NT2/D1 (cell line): ENCODE results near the gene SEMG1.

Source experiments
- DNase-seq: peaks from one replicate; pipeline ENCODE4 v3.0.0-alpha.2; 2011; ENCODE audit warnings: low read depth, low spot score
- H3K27me3 ChIP-seq: 2 replicates; pipeline ENCODE4 v1.6.0; 2011; ENCODE audit warnings: mild to moderate bottlenecking; ENCODE audit not compliant: insufficient read length, insufficient read depth
- H3K36me3 ChIP-seq: 2 replicates; pipeline ENCODE4 v1.6.1; 2011; ENCODE audit warnings: mild to moderate bottlenecking, low read length, mixed read lengths; ENCODE audit not compliant: insufficient read depth, insufficient read length
- H3K4me1 ChIP-seq: 2 replicates; pipeline ENCODE4 v1.5.1; 2011; ENCODE audit not compliant: insufficient read depth, insufficient read length
- H3K4me3 ChIP-seq: 2 replicates; pipeline ENCODE4 v1.5.1; 2011; ENCODE audit warnings: low read depth; ENCODE audit not compliant: insufficient read length
- H3K9ac ChIP-seq: 2 replicates; pipeline ENCODE4 v1.6.0; 2011; ENCODE audit warnings: low read depth; ENCODE audit not compliant: insufficient read length
- H3K9me3 ChIP-seq: 2 replicates; pipeline ENCODE4 v1.5.1; 2011; ENCODE audit warnings: mild to moderate bottlenecking, low read length; ENCODE audit not compliant: insufficient read depth
- SUZ12 ChIP-seq: IDR thresholded peaks from 2 replicates; pipeline ENCODE4 v1.6.1; 2011; ENCODE audit not compliant: insufficient read length, insufficient read depth; ENCODE audit errors: extremely low read depth
- YY1 ChIP-seq: IDR thresholded peaks from 2 replicates; pipeline ENCODE4 v1.6.1; 2011; ENCODE audit not compliant: insufficient read length, insufficient read depth
- ZNF274 ChIP-seq: IDR thresholded peaks from 2 replicates; pipeline ENCODE4 v1.6.1; 2011; ENCODE audit warnings: mild to moderate bottlenecking, low read depth, low read length

SEMG1 gene

GRCh38 chr20:45191926-45192325, 14.9 kb upstream of the SEMG1 start:
- no peak for DNase-seq
- Histone ChIP-seq H3K4me1 (no peaks in the 10 kb centered on the region), H3K9ac (no peak overlapping the region), H3K27me3 (no peaks in the 10 kb centered on the region), H3K4me3 (no peak overlapping the region), H3K9me3 (no peaks in the 10 kb centered on the region), H3K36me3 (no peaks in the 10 kb centered on the region)
- TF ChIP-seq ZNF274 (no peak), YY1 (no peak)

DNA sequence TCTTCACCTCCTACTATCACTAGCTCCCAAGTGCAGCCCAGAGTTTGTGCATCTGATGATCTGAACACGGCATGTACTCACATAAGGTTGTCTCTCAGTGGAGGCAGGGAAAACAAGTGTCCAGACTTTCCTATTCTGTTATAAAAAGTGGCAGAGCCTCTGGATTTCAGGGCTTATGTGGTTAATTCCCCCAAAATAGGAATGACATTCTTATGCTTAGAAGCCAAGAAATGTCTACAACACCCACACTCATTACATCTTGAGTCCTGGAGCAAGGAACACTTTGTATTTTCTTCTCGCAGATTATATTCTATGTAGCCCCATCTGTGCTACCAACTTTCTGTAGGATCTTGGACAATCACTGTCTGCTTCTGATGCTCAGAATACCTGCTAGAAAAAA, 13.5 kb upstream of the SEMG1 start:
- Histone ChIP-seq H3K36me3 (no peaks in the 10 kb centered on the region), H3K4me1 (no peaks in the 10 kb centered on the region), H3K9ac (no peak overlapping the region), H3K27me3 (no peaks in the 10 kb centered on the region), H3K4me3 (no peak overlapping the region), H3K9me3 (no peaks in the 10 kb centered on the region)
- no peak for DNase-seq
- TF ChIP-seq YY1 (no peak), SUZ12 (no peak)

GRCh38 chr20:45209924-45210323, 3.1 kb downstream of the SEMG1 start:
- Histone ChIP-seq H3K9me3 (peaks cover 3% of the 10 kb centered on the region; the same call in 1 of the 2 replicates), H3K4me3 (no peak overlapping the region), H3K4me1 (no peaks in the 10 kb centered on the region), H3K27me3 (no peaks in the 10 kb centered on the region), H3K36me3 (no peaks in the 10 kb centered on the region), H3K9ac (no peak overlapping the region)
- DNase-seq, result peak; percentile 28
- TF ChIP-seq ZNF274, result no peak
- TF ChIP-seq SUZ12, result no peak
- no peak for TF ChIP-seq YY1

GRCh38 chr20:45211569-45212474, 5.0 kb downstream of the SEMG1 start:
- H3K4me1 ChIP-seq, result no peaks in the 10 kb centered on the region
- DNase-seq, result no peak
- no peaks in the 10 kb centered on the region for H3K36me3 ChIP-seq
- H3K4me3 ChIP-seq, result no peak overlapping the region
- TF ChIP-seq ZNF274 (no peak), SUZ12 (no peak), YY1 (no peak)
- no peaks in the 10 kb centered on the region for H3K27me3 ChIP-seq
- no peaks in the 10 kb centered on the region; the same call in 1 of the 2 replicates for H3K9me3 ChIP-seq
- H3K9ac ChIP-seq, result no peak overlapping the region

DNA sequence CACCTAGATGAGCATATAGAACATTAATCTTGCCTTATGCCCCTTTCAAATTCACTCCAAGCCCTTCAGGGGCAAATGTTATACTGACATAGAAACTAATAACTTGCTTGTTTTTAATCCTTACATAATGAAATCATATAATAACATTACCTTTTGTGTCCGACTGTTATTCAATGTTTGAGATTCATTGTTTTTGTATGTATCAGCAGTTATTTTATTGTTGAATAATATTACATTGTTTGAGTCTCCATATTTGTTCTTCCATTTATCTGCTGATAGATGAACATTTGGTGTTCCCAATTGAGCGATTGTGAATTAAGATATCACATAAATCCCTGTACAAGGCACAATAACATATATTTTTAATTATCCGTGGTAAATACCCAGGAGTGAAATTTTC, 6.0 kb downstream of the SEMG1 start:
- Histone ChIP-seq H3K36me3 (no peaks in the 10 kb centered on the region), H3K4me3 (no peak overlapping the region), H3K9ac (no peak overlapping the region), H3K9me3 (no peaks in the 10 kb centered on the region; the same call in 1 of the 2 replicates), H3K27me3 (no peaks in the 10 kb centered on the region), H3K4me1 (no peaks in the 10 kb centered on the region)
- no peak for TF ChIP-seq ZNF274
- TF ChIP-seq SUZ12, result no peak
- no peak for TF ChIP-seq YY1
- no peak for DNase-seq

DNA sequence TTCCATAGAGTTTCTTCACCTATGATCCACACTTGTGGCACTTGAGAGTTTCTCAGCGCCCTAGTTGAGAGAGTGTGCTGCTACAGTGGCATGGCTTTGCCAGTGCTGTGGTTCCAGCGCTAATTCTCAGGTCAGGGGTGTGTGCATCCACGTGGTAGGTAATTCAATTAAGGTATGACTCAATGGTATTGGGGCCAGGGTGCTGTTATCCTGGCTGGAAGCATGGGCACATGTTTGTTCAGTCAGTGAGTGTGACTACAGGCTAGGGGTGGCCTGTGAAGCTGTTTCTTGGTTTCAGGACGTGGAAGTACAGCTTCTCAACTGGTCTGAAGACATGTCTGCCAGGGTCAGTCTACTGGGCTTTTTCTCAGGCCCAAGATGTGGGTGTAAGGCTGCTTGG, 11.3 kb downstream of the SEMG1 start:
- H3K36me3 ChIP-seq, result no peaks in the 10 kb centered on the region
- H3K4me1 ChIP-seq, result no peaks in the 10 kb centered on the region
- no peak overlapping the region for H3K4me3 ChIP-seq
- no peak for TF ChIP-seq SUZ12
- DNase-seq, result no peak
- H3K27me3 ChIP-seq, result no peaks in the 10 kb centered on the region
- H3K9ac ChIP-seq, result no peak overlapping the region
- H3K9me3 ChIP-seq, result no peaks in the 10 kb centered on the region

GRCh38 chr20:45218636-45219035, 11.8 kb downstream of the SEMG1 start:
- no peaks in the 10 kb centered on the region for H3K9me3 ChIP-seq
- TF ChIP-seq SUZ12, result no peak
- TF ChIP-seq YY1, result no peak
- TF ChIP-seq ZNF274, result no peak
- no peak overlapping the region for H3K4me3 ChIP-seq
- H3K9ac ChIP-seq, result no peak overlapping the region
- no peaks in the 10 kb centered on the region for H3K27me3 ChIP-seq
- H3K4me1 ChIP-seq, result no peaks in the 10 kb centered on the region
- H3K36me3 ChIP-seq, result no peaks in the 10 kb centered on the region
- DNase-seq, result no peak

GRCh38 chr20:45221076-45221475, 14.2 kb downstream of the SEMG1 start, which contains the start of gene SEMG2:
TSS of gene SEMG2 (plus strand) at chr20:45221373. CDS start at chr20:45221390, 17 bp downstream.
- Histone ChIP-seq H3K4me1 (no peaks in the 10 kb centered on the region), H3K27me3 (no peaks in the 10 kb centered on the region), H3K4me3 (no peak within 1 kb of the TSS), H3K9me3 (no peaks in the 10 kb centered on the region), H3K36me3 (no peaks in the 10 kb centered on the region), H3K9ac (no peak within 1 kb of the TSS)
- TF ChIP-seq YY1, result no peak
- no peak for TF ChIP-seq ZNF274
- no peak for TF ChIP-seq SUZ12
- DNase-seq, result no peak
